BLaER1 treated with 17β-estradiol and CSF1 and Interleukin-3, amounts not matched to agents 10 nM and 100 nM (cell line): ENCODE results near the gene PHLPP1.

Experiments
- H3K27ac ChIP-seq, 11 experiments: shearing (Covaris generic); formaldehyde crosslinking; 2 replicates each; pipeline ENCODE4 v1.8.1; 2022
- H3K27me3 ChIP-seq, 11 experiments: shearing (Covaris generic); formaldehyde crosslinking; 2 replicates each; pipeline ENCODE4 v1.8.1; 2022
- H3K36me3 ChIP-seq, 11 experiments: shearing (Covaris generic); formaldehyde crosslinking; 2 replicates each; pipeline ENCODE4 v1.8.1; 2022
- H3K4me1 ChIP-seq, 10 experiments: shearing (Covaris generic); formaldehyde crosslinking; 2 replicates each; pipeline ENCODE4 v1.8.1; 2022
- H3K4me2 ChIP-seq, 11 experiments: shearing (Covaris generic); formaldehyde crosslinking; 2 replicates each; pipeline ENCODE4 v1.8.1; 2022
- H3K4me3 ChIP-seq, 10 experiments: shearing (Covaris generic); formaldehyde crosslinking; 2 replicates each; pipeline ENCODE4 v1.8.1; 2022
- H3K9ac ChIP-seq, 11 experiments: shearing (Covaris generic); formaldehyde crosslinking; 2 replicates each; pipeline ENCODE4 v1.8.1; 2022
- H3K9me3 ChIP-seq, 11 experiments: shearing (Covaris generic); formaldehyde crosslinking; replicated peaks in 1 of 11; 2 replicates each; pipeline ENCODE4 v1.8.1; 2022
- H4K20me1 ChIP-seq, 11 experiments: shearing (Covaris generic); formaldehyde crosslinking; 2 replicates each; pipeline ENCODE4 v1.8.1; 2022
- Cebpa-rat ChIP-seq, 11 experiments: shearing (Covaris generic); IDR thresholded peaks; 2 replicates each; pipeline ENCODE4 v1.8.1; 2022

The PHLPP1 gene

DNA sequence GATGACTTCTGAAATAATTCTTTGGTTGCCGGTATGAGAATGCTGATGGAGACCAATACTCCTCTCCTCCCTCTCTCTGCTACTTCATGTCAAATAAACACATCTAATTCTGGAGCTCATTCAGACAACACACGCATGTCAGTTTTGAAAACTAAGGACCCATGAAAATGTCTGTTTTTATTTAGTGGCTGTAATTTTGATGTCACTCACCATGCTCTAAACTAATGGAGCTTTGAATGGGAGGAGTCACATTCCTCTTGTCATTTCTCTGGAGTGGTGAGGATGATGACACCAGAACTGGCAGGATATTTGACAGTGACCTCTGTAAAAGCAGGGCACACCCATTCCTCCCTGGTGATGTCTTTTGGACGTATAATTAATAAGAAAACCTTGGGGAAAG lies 163.0 kb downstream of the PHLPP1 start:
- H3K4me2 ChIP-seq, result no peak overlapping the region
- TF ChIP-seq Cebpa-rat (IDR thresholded peaks at IDR 0.05), result no peak
- H3K27ac ChIP-seq, result no peak overlapping the region
- H3K9ac ChIP-seq, result no peak overlapping the region
- H4K20me1 ChIP-seq, result peaks cover 0 to 3% (median 0%) of the 10 kb centered on the region in 11 experiments; a peak in 2 of 22 replicates
- H3K36me3 ChIP-seq, result peaks cover 0 to 34% (median 15%) of the 10 kb centered on the region in 11 experiments; a peak in 12 of 22 replicates
- H3K9me3 ChIP-seq, result no peaks in the 10 kb centered on the region
- H3K27me3 ChIP-seq, result no peaks in the 10 kb centered on the region
- H3K4me3 ChIP-seq, result no peak overlapping the region
- H3K4me1 ChIP-seq, result peaks cover 0 to 13% (median 0%) of the 10 kb centered on the region in 10 experiments; a peak in 3 of 20 replicates

DNA sequence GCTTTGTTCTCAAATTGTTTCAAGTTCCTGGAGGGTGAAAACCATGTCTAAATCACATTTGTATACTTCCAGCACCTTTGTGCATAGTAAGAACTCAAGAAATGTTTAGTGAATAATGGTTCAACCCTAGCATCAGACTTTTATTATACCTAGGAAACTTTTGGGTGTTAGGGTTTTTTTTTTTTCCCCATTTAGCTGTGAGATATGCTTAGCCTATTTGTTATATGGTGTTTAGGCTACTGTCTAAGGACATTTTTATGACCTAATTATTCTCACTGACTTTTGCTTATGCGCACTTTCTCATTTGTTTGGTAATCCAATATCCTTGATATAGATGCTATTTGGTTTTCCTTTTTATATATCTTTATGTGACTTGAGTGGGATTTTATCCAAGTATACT lies 164.7 kb downstream of the PHLPP1 start:
- H3K4me2 ChIP-seq, result no peak overlapping the region
- H3K36me3 ChIP-seq, result peaks cover 0 to 27% (median 10%) of the 10 kb centered on the region in 11 experiments; a peak in 9 of 22 replicates
- no peaks in the 10 kb centered on the region for H3K9me3 ChIP-seq
- H4K20me1 ChIP-seq, result peaks cover 0 to 3% (median 0%) of the 10 kb centered on the region in 11 experiments; a peak in 2 of 22 replicates
- H3K4me1 ChIP-seq, result peaks cover 0 to 6% (median under 1%) of the 10 kb centered on the region in 10 experiments; a peak in 3 of 20 replicates
- H3K27me3 ChIP-seq, result no peaks in the 10 kb centered on the region
- H3K27ac ChIP-seq, result no peak overlapping the region
- H3K4me3 ChIP-seq, result no peak overlapping the region
- no peak for TF ChIP-seq Cebpa-rat (IDR thresholded peaks at IDR 0.05)
- no peak overlapping the region for H3K9ac ChIP-seq

DNA sequence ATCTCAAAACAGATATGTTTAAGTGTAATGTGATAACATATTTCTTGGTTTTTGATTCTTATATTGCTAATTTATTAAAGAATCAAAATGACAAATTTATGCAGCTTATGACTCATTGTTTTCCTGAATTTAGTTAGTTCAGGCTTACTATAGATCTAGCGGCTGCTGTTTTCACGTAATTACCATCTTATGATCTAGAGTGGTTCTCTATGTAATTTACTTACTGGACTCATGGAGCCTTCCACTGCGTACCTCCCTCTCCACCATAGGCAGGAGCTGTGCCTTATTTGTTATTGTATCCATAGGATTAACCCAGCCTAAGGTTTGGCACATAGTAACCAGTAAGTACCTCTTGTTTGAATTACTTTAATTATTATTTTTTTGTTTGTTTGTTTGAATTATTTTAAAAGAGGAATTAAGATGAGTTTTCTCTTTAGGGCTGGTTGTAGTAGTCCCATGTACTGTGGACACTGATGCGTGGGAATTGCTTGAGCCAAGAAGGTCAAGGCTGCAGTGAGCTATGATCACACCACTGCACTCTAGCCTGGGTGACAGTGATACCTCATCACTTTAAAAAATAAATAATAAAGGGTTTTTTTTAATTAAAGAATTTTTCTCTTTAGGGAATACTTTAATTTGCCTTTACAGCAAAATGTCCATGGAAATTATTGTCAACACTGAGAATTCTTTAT lies 165.5 kb downstream of the PHLPP1 start:
- Histone ChIP-seq H3K4me1 (peaks cover 0 to 6% (median 2%) of the 10 kb centered on the region in 10 experiments; a peak in 3 of 20 replicates), H3K9me3 (no peaks in the 10 kb centered on the region), H3K36me3 (peaks cover 0 to 28% (median 10%) of the 10 kb centered on the region in 11 experiments; a peak in 10 of 22 replicates), H4K20me1 (peaks cover 0 to 3% (median 0%) of the 10 kb centered on the region in 11 experiments; a peak in 2 of 22 replicates), H3K4me3 (no peak overlapping the region), H3K27me3 (no peaks in the 10 kb centered on the region), H3K9ac (no peak overlapping the region), H3K27ac (no peak overlapping the region), H3K4me2 (no peak overlapping the region)
- TF ChIP-seq Cebpa-rat (IDR thresholded peaks at IDR 0.05), result no peak

DNA sequence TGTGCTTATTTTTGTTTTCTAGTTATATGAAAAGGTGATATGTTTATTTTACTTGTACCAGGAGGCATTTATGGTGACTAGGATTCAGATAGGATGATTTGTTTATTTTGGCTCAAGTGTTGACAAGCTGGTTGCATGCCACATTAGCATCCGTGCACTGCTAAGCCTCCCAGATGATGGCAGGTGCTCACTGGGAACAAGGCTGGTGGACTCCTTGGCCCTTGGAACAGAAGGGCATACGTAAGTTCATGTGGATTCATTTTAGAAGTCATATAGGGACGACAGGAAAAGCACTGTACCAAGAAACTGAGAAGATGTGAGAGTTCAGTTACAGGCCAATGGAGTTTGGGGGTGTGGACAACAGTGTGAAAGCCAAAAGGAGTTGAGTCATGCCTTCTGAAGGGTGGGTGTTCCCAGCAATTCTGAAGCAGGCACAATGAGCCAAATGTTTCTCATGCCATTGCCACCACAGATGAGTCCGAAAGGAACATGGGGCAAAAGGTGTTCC lies 166.2 kb downstream of the PHLPP1 start:
- peaks cover 0 to 6% (median 2%) of the 10 kb centered on the region in 10 experiments; a peak in 3 of 20 replicates for H3K4me1 ChIP-seq
- H3K4me2 ChIP-seq, result no peak overlapping the region
- TF ChIP-seq Cebpa-rat (IDR thresholded peaks at IDR 0.05), result no peak
- no peaks in the 10 kb centered on the region for H3K27me3 ChIP-seq
- no peaks in the 10 kb centered on the region for H3K9me3 ChIP-seq
- peaks cover 0 to 3% (median 0%) of the 10 kb centered on the region in 11 experiments; a peak in 2 of 22 replicates for H4K20me1 ChIP-seq
- H3K36me3 ChIP-seq, result peaks cover 0 to 36% (median 10%) of the 10 kb centered on the region in 11 experiments; a peak in 10 of 22 replicates
- no peak overlapping the region for H3K27ac ChIP-seq
- H3K9ac ChIP-seq, result no peak overlapping the region
- H3K4me3 ChIP-seq, result no peak overlapping the region

DNA sequence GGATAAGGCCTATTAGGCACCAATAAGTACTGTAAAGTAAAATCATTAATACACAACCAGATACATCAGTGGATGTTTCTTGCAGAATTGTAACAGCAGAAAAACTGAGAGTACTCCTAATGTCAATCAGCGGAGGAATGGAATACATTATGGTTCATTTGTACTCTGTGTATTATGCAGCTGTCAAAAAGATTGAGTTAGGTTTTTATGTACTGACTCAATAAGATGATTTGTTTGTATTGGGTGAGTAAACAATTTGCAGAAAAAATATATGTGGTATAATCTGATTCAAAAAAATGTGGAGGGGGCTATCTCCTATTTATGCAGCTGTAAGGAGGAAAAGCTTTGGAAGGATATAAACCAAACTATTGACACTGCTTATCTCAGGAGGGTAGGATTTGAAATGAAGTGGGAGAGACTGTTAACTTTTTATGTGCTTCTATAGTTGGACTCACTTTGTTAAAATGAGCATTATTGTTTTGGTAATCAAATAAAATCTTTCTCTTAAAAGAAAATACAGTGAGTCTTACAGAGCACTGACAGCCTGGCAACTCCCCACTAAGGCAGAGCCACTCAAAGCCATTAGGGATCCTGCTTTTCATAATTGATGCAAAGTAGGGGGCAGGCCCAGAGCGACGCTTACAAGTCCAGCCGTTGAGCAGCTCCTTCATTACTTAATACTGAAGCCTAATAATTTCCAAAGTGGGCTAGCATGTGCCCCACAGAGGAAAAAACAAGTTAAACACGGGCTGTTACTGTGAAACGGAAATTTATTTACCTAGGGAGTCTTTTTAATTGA lies 168.8 kb downstream of the PHLPP1 start:
- Histone ChIP-seq H3K4me2 (no peak overlapping the region), H3K9me3 (no peaks in the 10 kb centered on the region), H4K20me1 (0 out of 22 replicates have a peak, but pooled peaks cover 0 to 3% (median 0%) of the 10 kb centered on the region in 11 experiments), H3K36me3 (peaks cover 0 to 33% (median 10%) of the 10 kb centered on the region in 11 experiments; a peak in 12 of 22 replicates), H3K4me1 (peaks cover 0 to 6% (median 2%) of the 10 kb centered on the region in 10 experiments; a peak in 3 of 20 replicates), H3K9ac (no peak overlapping the region), H3K27me3 (no peaks in the 10 kb centered on the region), H3K4me3 (no peak overlapping the region), H3K27ac (no peak overlapping the region)
- TF ChIP-seq Cebpa-rat (IDR thresholded peaks at IDR 0.05), result no peak

DNA sequence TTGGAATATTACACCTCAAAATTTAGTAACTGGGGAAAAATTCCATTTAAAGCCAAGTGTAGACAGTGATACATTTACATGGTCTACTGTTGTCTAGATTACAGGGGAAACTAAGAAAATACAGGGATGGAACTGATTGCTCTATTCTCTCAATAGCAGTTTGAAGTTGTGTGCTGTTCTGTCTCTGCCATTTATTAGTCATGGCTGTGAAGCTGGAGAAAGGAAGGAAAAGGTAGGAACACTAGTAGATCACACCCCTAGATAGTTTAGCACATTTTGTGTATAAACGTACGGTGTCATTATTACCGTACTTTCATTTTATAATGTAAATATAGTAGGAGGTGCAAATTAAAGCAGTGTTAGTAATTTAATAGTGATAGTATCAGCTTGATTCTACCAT lies 170.5 kb downstream of the PHLPP1 start:
- TF ChIP-seq Cebpa-rat (IDR thresholded peaks at IDR 0.05), result no peak

DNA sequence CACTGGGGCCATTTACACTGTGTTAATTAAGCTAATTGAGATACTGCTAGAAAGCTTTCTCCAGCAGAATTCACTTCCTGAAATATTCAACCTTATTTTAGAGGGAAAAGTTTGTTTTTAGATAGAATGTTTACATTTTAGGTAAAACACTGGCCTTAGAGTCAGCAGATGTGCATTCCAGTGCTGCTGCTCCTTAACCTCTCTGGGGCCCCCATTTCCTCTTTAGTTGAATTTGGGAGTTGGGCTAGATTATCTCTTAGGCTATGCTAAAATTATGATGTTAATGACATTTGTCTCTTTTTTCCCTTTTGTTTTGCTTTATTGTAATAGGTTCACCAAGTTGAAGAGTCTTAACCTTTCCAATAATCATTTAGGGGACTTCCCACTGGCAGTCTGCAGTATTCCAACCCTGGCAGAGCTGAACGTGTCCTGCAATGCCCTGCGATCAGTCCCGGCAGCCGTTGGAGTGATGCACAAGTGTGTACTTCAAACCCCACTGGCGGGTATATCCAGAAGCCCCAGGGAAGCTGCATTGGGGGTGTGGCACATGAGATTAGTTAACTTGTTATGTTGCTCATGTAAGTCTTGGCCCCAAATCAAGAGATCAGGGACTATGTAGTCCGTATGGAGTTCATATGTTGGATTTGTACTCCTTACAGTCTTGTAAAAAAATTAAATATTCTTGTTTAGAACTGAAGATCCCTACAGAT lies 179.5 kb downstream of the PHLPP1 start:
- H3K27me3 ChIP-seq, result no peaks in the 10 kb centered on the region
- no peak overlapping the region for H3K4me2 ChIP-seq
- no peak overlapping the region for H3K27ac ChIP-seq
- H4K20me1 ChIP-seq, result no peaks in the 10 kb centered on the region
- peaks cover 0 to 8% (median 0%) of the 10 kb centered on the region in 11 experiments; a peak in 1 of 22 replicates for H3K9me3 ChIP-seq
- TF ChIP-seq Cebpa-rat (IDR thresholded peaks at IDR 0.05), result no peak
- H3K9ac ChIP-seq, result no peak overlapping the region
- peaks cover 34 to 85% (median 59%) of the 10 kb centered on the region in 11 experiments for H3K36me3 ChIP-seq
- peaks cover 0 to 10% (median 6%) of the 10 kb centered on the region in 10 experiments; a peak in 12 of 20 replicates for H3K4me1 ChIP-seq
- H3K4me3 ChIP-seq, result no peak overlapping the region

More for the DNA sequence above, 170.5 kb downstream of the PHLPP1 start:
- H3K4me3 ChIP-seq, result no peak overlapping the region
- no peaks in the 10 kb centered on the region for H3K9me3 ChIP-seq
- H3K27me3 ChIP-seq, result no peaks in the 10 kb centered on the region
- H4K20me1 ChIP-seq, result no peaks in the 10 kb centered on the region
- no peak overlapping the region for H3K4me2 ChIP-seq
- H3K36me3 ChIP-seq, result peaks cover 0 to 37% (median 9%) of the 10 kb centered on the region in 11 experiments; a peak in 12 of 22 replicates
- no peak overlapping the region for H3K27ac ChIP-seq
- peaks cover 0 to 6% (median 2%) of the 10 kb centered on the region in 10 experiments; a peak in 3 of 20 replicates for H3K4me1 ChIP-seq
- no peak overlapping the region for H3K9ac ChIP-seq

DNA sequence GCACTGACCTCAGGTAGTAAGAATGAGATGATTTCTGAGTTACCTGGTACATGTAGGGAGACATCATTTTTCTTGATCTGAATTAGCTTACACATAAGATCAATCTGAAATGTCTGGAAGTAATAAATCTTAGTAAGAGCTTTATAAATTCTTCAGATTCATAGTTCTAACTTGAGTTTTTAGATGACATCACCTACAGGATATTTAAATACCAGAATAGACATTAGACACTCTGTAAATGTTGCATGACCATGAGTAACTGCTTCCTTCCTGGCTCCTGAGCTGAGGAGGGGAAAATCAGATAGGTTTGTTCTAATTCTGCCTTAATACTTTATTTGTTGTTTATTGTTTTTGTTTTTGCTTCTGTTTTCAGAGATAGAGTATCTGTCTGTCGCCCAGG lies 181.8 kb downstream of the PHLPP1 start:
- Histone ChIP-seq H3K27ac (no peak overlapping the region), H3K9ac (no peak overlapping the region), H3K9me3 (0 out of 22 replicates have a peak, but pooled peaks cover 0 to 7% (median 0%) of the 10 kb centered on the region in 11 experiments), H3K36me3 (peaks cover 52 to 93% (median 81%) of the 10 kb centered on the region in 11 experiments), H3K4me2 (peak overlapping the region in 5 of 11 experiments; percentile 4 to 19 (median 13); a peak in 2 of 22 replicates), H3K27me3 (no peaks in the 10 kb centered on the region), H4K20me1 (no peaks in the 10 kb centered on the region), H3K4me3 (no peak overlapping the region), H3K4me1 (peaks cover 0 to 10% (median 6%) of the 10 kb centered on the region in 10 experiments; a peak in 12 of 20 replicates)
- TF ChIP-seq Cebpa-rat (IDR thresholded peaks at IDR 0.05), result no peak
